ENCODE results near the gene ITGA3.

GRCh38 chr17:50059256-50059655 lies 3.3 kb downstream of the ITGA3 start:
- no peak for TF ChIP-seq POLR2A (IDR thresholded peaks at IDR 0.05; ENCODE audit: borderline replicate concordance, extremely low read depth, insufficient read depth, insufficient read length)
- TF ChIP-seq ELF1 (IDR thresholded peaks at IDR 0.05; ENCODE audit: borderline replicate concordance, low read depth) = no peak
- TF ChIP-seq CTCF (IDR thresholded peaks at IDR 0.05 in 2 of 3, conservative IDR thresholded peaks at IDR 0.05 in 1 of 3; ENCODE audit: borderline replicate concordance in 1 of 3, insufficient read depth in 1 of 3, low read depth in 2 of 3, low read length in 2 of 3) = no peak
- no peak for TF ChIP-seq FOSL1 (IDR thresholded peaks at IDR 0.05; ENCODE audit: low read depth)
- TF ChIP-seq CEBPB (IDR thresholded peaks at IDR 0.05; ENCODE audit: low read depth) = no peak
- no peak for TF ChIP-seq EZH2phosphoT487 (IDR thresholded peaks at IDR 0.05; ENCODE audit: borderline replicate concordance)
- TF ChIP-seq, protein P1, sequence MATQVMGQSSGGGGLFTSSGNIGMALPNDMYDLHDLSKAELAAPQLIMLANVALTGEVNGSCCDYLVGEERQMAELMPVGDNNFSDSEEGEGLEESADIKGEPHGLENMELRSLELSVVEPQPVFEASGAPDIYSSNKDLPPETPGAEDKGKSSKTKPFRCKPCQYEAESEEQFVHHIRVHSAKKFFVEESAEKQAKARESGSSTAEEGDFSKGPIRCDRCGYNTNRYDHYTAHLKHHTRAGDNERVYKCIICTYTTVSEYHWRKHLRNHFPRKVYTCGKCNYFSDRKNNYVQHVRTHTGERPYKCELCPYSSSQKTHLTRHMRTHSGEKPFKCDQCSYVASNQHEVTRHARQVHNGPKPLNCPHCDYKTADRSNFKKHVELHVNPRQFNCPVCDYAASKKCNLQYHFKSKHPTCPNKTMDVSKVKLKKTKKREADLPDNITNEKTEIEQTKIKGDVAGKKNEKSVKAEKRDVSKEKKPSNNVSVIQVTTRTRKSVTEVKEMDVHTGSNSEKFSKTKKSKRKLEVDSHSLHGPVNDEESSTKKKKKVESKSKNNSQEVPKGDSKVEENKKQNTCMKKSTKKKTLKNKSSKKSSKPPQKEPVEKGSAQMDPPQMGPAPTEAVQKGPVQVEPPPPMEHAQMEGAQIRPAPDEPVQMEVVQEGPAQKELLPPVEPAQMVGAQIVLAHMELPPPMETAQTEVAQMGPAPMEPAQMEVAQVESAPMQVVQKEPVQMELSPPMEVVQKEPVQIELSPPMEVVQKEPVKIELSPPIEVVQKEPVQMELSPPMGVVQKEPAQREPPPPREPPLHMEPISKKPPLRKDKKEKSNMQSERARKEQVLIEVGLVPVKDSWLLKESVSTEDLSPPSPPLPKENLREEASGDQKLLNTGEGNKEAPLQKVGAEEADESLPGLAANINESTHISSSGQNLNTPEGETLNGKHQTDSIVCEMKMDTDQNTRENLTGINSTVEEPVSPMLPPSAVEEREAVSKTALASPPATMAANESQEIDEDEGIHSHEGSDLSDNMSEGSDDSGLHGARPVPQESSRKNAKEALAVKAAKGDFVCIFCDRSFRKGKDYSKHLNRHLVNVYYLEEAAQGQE (IDR thresholded peaks at IDR 0.05; ENCODE audit: low read depth) = no peak
- no peak for TF ChIP-seq JUND (IDR thresholded peaks at IDR 0.05)
- no peak for TF ChIP-seq SP1 (IDR thresholded peaks at IDR 0.05; ENCODE audit: low read depth)
- TF ChIP-seq, protein P2, sequence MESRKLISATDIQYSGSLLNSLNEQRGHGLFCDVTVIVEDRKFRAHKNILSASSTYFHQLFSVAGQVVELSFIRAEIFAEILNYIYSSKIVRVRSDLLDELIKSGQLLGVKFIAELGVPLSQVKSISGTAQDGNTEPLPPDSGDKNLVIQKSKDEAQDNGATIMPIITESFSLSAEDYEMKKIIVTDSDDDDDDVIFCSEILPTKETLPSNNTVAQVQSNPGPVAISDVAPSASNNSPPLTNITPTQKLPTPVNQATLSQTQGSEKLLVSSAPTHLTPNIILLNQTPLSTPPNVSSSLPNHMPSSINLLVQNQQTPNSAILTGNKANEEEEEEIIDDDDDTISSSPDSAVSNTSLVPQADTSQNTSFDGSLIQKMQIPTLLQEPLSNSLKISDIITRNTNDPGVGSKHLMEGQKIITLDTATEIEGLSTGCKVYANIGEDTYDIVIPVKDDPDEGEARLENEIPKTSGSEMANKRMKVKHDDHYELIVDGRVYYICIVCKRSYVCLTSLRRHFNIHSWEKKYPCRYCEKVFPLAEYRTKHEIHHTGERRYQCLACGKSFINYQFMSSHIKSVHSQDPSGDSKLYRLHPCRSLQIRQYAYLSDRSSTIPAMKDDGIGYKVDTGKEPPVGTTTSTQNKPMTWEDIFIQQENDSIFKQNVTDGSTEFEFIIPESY (IDR thresholded peaks at IDR 0.05; ENCODE audit: extremely low read depth, insufficient replicate concordance, low read length) = no peak
- TF ChIP-seq EZH2 (IDR thresholded peaks at IDR 0.05) = no peak
- TF ChIP-seq CBX3 (IDR thresholded peaks at IDR 0.05; ENCODE audit: low read depth) = no peak
